GM19238 (cell line): ENCODE measurements around the gene CEBPB.
"Not testable (repeated sequence)": the region's sequence is repeated elsewhere in the genome, so short reads cannot be mapped to it uniquely, and the experiment has no call there.

Source experiments
- DNase-seq: peaks from one replicate; pipeline ENCODE4 v3.0.0; 2011; ENCODE audit warnings: low spot score; ENCODE audit not compliant: insufficient read length

Gene CEBPB

DNA sequence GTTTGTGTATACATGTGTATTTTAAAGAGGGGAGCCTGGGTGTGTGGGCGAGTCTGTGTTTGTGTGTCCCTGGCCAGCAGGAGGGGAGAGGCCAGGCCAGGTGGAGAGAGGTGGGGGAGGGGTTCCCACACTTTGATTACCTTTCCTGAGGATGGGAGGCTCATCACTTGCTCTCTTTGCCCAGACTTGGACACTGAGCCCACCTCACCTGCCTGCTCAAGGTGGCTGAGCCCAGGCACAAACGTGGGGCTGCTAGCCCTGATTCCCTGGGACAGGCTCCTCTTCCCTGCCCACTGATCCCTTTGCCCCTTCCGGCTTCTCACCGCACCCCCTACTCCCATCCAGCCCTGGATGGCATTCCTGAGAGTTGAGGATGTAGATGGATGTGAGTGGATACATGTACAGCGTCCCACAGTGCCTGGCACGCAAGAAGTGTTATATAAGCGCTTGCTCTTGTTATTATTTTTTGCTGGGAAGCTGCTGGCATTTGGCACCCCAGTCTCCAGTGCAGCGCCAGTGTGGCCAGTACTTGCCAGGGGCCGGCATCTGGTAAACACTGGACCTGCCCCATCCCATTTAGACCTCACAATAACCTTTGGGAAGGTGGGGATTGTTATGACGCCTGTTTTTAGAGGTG lies 2.7 kb downstream of the CEBPB start:
- no peak for DNase-seq

DNA sequence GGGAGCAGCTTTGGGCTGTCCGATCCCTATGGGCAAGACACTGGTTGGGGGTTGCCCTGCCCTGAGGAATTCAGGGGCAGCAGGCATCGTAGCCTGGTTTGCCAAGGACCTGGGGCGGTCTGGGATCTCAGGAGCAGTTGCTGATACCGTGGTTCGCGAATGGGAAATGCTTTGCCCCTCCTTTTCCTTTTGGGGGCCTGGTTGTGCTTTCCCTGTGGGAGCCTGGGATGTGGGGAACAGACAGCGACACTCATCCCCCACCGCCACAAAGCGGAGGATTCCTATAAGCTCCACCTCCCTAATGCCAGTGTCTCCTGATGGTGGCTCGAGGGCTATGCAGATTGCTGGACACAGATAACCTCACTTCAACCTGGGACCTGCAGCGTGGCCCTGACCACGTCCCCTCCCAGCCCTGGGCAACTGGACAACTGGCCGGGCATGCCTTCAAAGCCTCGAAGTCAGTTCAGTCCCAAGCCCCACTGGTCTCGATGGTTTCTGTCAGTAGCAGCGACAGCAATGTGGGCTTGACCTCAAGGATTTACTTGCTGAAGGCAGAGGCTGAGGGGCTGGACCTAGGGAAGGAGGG lies 3.3 kb downstream of the CEBPB start:
- DNase-seq: no peak

DNA sequence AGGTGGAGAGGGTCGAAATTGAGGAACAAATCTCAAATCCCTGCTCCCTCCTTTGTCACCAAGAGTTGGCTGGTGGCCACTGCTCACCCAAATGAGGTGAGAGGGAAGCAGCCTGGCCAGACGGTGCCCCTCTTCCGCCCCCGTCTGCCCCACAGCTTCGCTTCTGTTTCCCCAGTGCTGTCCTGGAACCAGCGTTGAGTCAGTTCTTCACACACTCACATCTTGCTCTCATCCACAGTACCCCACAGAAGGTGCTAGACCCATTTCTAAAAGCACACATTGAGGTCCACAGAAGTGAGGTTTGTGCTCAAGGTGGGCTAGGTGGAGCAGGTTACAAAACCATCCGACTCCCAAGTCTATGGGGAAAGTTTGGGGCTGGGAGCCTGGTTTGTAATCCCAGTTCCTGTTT lies 3.8 kb downstream of the CEBPB start:
- no peak for DNase-seq

DNA sequence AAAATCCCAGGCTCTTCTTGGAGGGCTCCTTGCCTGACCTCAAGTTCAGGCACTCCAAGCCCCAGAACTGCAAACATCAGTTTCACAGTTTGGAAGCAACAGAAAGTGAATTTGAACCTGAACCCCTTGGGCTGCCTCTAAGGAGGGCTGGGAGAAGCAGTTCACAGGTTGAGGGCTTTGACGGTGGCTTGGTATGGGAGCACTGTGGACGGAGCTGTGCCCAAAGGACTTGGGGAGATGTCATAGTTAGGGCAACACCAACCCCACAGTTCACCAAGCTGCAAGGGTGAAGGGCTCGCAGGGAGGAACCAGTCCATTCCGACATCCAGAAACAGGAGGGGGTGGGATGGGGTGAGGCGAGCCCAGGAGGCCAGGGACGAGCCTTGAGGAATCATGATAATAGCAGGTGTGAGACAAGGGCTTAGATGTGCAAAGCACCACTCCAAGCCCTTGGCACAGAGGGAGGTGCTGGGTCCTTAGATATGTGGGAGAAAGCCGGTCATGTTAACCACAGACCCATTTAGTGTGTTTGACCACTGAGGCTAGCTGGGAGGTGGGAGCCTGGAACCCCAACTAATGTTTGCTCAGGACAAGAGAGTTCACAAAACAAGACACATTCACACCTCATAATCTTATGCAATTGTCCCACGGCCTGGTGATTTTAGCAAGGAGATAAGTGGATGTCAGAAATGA lies 4.3 kb downstream of the CEBPB start:
- DNase-seq: no peak

DNA sequence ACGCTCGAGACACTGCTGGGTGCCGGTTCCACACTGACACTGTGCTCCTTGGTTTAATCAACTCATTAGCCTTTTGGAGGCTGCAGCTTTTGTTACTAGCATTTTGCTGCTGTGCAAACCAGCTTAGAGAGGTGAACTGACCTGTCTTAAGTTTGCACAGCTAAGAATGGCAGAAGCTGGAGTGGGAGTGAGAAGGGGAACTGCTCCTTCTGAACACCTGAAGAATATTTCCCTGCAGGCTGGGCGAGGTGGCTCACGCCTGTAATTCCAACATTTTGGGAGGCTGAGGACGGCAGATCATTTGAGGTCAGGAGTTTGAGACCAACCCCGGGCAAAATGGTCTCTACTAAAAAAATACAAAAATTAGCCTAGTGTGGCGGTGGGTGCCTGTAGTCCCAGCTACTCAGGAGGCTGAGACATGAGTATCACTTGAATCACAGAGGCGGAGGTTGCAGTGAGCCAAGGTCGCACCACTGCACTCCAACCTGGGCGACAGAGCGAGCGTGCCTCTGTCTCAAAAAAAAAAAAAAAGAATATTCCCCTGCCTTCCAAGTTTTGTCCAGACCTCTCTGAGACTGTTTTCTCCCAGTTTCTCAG lies 5.0 kb downstream of the CEBPB start:
- no peak for DNase-seq

DNA sequence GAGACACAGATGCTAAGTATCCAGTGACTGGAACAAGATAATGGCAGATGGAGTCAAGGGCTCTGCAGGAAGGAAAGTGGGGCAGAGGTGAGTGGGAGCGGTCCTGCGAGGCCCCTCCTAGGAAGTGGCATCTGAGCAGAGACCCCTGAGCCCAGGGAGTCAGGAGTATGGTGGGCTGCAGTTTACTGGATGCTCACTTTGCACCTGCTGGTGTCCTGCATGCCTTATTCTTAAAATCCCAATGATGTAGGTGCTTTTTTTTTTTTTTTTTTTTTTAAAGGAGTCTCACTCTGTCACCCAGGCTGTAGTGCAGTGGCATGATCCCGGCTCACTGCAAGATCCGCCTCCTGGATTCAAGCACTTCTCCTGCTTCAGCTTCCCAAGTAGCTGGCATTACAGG lies 5.6 kb downstream of the CEBPB start:
- DNase-seq: no peak

DNA sequence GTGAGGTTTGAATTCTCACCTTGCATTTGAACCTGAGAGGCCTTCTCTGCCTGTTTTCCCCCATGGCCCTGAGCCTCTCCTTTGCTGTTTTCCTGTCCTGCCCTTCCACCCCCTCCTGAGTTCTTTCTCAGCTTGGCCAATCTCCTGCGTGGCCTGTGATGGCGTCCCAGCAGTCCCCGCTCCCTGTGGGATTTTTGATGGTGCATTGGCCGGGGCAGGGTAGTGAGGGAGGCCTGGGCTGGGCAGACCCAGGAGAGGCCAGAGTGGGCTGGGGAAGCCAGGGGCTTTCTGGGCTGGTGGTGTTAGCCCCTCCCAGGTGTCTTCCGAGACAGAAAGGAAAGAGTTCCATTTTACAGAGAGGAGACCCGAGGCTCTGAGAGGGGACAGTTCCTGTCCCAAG lies 6.3 kb downstream of the CEBPB start:
- no peak for DNase-seq

DNA sequence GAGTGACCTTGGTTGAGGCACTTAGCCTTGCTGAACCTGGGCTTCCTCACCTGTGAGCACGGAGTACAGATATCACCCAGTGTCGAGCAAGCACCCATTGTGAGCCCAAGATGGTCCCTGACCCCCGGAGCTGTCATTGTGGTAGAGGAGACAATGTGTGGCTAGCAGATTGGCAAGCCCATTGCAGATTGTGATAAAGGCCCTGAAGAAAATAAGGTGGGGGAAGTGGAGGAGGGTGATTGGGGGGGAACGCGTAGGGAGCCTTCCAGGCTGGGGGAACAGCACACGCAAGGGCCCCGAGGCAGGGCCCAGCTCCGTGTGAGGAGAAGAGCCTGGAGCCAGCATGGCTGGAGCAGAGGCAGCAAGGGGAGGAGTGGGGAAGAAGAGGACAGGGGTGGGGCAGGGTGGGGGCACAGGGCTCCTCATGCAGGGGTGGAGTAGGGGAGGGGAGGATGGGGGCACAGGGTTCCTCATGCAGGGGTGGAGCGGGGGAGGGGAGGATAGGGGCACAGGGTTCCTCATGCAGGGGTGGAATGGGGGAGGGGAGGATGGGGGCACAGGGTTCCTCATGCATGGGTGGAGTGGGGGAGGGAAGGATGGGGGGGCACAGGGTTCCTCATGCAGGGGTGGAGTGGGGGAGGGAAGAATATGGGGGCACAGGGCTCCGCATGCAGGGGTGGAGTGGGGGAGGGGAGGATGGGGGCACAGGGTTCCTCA lies 7.0 kb downstream of the CEBPB start:
- no peak for DNase-seq

DNA sequence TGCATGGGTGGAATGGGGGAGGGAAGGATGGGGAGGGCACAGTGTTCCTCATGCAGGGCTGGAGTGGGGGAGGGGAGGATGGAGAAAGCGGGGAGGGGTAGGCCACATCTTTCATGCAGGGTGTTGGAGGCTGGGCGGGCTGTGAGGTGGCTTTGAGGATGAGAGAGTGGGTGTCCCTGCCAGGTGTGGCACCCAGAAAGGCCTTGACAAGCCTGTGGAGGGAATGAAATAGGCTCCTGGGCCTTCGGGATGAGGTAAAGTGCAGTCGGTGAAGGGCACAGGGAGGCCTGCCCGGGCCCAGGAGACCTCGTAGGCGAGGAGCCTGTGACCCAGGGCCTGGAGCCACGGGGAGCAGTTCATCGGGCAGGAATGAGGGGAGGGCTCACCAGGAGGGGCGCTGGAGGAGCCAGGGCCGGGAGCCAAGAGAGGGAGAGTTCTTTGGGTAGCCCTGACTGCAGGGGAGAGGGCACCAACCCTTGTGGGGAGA lies 7.6 kb downstream of the CEBPB start:
- DNase-seq: no peak

DNA sequence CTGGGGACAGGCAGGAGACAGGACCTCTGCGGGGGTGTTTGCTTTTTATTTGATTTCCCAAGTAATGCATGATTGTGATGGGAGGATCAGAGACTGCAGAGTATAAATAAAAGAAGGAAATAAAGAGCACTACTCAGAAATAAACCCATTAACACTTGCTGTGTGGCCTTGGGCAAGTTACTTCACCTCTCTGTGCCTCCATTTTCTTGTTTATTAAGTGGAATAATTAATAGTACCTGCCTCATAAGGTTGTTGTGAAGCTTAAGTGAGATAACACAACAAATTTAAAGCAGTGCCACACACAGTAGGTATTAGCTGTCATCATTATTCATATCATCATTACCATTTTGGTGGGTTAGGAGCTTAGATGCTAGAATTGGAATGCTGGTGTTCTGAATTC lies 8.1 kb downstream of the CEBPB start:
- no peak for DNase-seq

DNA sequence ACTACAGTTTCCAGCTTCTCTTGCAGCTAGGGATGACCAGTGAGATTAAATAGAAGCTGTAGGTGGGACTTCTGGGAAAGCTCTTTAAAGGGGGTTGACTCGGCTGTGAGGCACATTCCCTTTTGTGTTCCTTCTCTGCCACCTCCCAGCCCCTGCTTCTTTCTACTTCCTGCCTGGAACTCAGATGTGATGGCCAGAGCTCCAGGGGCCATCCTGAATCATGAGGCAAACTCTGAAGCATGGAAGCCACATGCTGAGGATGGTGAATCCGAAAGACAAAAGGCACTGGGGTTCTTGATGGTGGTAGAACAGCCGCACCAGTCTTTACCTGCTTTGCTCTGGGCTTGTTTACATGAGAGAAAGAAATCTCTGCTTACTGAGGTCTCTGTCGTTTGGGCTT lies 9.1 kb downstream of the CEBPB start:
- DNase-seq: no peak

DNA sequence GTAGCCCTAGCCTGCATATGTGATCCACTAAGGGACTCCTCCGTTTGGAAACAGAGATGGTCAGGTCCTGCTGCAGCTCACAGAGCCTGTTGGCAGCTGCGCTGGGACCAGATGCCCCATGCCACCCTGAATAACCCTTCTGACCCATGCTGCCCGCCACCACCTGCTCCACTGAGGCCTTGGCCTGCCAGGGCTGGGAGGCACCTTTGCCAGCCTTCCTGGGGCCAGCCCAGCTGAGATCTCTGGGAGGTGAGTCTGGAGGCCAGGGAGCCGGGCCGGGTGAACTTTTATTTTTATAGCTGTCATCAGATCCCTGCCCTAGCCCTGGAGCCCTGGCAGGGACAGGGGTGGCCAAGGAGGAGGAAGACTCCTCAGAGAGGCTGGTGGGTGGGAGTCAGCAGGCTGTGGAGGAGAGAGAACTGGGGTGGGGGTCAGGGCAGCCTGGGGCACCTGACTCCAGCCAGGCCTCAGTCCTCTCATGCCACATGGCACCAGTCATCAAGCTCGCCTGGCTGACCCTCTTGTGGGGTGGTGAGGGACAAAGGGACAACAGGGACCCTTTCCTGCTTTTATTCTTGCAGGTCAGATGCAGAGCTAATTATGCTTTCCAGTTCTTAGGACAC lies 10.0 kb downstream of the CEBPB start:
- DNase-seq: no peak

DNA sequence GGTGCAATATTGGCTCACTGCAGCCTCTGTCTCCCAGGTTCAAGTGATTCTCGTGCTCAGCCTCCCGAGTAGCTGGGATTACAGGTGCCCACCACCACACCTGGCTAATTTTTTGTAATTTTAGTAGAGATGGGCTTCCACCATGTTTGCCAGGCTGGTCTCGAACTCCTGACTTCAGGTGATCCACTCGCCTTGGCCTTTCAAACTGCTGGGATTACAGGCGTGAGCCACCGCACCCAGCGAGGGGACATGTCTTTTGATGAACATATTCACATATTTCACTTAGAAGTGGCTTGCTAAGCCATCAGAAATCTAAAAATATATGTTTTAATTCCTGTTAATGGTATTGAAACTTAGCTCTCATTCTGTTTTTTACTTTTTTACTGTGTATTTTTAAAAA lies 11.1 kb downstream of the CEBPB start:
- not testable (repeated sequence) for DNase-seq

DNA sequence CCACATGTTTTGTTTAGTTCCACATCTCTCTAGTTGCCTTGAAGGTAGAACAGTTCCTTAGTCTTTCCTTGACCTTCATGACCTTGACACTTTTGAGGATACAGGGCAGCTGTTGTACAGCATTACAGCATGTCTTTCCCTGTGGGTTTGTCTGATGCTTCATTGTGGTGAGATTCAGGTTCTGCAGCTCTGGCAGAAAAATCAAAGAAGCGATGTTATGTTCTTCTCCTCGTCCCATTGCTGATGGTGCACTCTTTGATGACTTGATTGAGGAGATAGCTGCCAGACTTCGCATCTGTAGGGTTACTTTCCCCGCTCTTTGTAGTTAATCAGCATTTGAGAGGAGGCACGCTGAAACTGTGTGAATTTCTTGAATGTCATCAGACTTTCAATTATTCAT lies 12.0 kb downstream of the CEBPB start:
- DNase-seq: no peak

DNA sequence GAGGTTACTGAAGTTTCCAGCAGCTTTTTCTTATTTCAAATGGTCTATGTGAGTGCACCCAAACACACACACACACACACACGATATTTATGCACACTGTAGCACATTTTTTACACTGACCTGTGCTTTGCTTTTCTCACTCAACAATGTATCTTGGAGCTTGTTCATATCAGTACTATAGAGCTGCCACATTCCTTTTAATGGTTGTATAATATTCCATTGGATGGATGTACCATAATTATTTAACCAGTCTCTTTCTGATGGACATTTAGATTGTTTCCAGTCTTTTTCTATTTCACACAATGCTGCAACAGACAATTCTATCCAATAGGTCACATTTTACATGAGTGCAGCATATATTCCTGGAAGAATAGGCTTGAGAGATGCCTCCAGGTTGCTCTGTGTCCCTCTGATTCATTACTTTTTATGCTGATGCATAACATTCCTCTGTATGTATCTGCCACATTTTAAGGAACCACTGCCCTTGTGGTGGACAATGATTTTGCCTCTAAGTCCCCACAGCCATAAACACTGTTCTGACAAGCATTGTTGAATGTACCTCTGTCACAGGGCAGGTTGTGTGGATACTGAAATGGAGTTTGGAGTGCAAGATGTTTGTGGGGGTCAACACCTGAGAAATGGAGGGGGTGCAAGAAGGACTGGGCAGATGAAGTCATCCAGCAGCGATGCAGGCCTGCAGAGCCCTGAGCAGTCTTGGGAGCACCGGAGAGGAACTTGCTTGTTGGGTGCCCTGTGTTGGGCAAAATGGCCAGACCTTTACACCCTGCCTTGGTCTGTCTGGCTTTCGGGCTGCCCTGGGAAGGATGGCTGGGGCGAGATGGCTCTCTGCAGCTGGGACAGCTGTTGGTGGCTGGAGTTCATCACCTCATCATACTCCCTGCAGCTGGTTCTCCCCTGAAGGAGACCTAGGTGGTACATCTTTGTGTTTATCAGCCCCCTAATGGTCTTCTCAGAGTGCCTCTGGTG lies 13.6 kb downstream of the CEBPB start:
- DNase-seq: no peak

DNA sequence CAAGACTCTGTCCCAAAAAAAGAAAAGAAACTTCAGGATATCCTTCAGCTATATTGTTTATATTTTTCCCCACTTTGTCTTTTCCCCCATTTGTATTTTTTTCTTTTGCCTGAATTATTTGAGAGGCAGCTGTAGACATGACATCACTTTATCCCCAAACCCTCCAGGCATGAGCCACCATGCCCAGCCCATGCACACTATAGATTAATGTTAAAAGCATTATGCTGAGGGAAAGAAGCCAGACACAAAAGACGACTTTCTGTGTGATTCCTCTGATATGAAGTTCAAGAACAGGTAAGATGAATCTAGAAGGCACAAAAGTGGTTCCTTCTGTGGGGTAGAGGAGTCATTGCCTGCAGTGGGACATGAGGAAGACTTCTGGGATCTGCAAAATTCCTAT lies 16.4 kb downstream of the CEBPB start:
- no peak for DNase-seq

DNA sequence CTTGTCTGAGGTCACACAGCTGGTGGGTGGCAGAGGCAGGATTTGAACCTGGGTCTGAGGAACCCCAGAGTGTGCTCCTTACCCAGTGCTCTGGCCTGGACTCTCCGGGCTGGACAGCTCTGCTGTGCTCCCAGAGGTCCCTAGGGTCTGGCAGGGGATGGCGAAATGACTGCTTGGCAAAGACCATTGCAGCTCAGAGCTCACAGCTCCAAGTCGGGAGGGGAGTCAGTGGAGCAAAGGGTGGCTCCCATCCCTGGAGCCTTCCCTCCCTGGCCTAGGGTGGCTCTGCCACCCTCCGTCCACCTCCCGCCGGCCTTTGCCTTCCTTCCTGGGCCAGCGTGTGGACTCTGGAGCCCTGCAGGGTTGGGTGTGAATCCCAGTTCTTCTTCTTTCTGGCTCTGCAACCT lies 17.5 kb downstream of the CEBPB start:
- no peak for DNase-seq

DNA sequence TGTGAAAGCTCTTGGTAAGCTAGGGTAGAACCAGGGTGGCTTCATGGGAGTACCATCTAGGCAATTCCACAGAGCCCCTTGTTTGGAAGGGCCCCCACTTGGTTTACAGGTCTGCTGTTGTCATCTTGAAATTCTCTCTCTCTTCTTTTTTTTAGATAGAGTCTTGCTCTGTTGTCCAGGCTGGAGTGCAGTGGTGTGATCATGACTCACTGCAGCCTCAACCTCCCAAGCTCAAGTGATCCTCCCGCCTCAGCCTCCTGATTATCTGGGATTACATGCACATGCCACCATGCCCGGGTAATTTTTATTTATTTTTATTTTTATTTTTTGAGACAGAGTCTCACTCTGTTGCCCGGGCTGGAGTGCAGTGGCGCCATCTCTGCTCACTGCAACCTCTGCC lies 18.2 kb downstream of the CEBPB start:
- DNase-seq: not testable (repeated sequence)

DNA sequence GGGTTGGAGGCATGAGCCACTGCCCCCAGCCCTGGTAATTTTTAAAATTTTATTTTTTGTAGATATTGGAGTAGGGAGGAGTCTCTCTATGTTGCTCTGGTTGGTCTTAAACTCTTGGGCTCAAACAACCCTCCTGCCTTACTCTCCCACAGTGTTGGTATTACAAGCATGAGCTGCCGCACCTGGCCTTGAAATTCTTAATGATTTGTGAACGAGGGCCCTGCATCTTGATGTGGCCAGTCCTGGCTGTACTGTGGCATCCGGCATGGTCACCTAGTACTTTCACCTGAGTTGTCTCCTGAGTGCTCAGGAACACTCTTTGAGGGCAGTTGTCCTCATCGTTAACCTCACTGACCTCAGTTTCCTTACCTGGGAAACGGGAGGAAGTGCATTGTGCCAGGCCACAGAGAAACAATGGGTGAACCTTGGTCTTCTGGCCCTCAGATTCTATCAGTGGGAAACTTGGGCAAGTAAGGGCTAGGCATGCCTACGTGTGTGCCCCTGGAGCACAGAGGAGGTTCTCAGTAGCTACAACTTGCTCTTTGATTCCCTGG lies 19.5 kb downstream of the CEBPB start:
- DNase-seq: no peak

DNA sequence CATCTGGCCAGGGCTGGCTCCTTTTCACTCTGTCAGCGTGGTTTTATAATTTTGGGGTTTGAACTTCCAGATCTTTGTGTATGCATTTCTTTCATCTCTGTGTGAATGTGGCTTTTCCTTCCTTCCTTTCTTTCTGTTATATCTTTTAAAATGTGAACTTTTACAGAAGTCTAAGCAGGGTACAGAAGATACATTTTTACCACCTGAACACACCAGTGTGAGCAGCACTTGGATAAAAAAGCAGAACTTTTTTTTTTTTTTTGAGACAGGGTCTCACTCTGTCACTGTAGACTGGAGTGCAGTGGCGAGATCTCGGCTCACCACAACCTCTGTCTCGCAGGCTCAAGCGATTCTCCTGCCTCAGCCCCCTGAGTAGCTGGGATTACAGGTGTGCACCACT lies 20.5 kb downstream of the CEBPB start:
- no peak for DNase-seq
